Caco-2 (cell line): ENCODE data around the gene GPER1. TPM values are rescaled to one million over a fixed set of nuclear protein-coding genes. Genes with fewer than 3 reads are reported as not detected.

Experiments used
- BruUV-seq: library from RNA; stranded (reverse); fragments of 400-500 nt; replicated peaks from 2 replicates; lab custom pipeline; 2021; lab: Mats Ljungman, UMichigan
- CTCF ChIA-PET: fragments of 300-600 bp; sonication (Branson Sonifier 250); formaldehyde crosslinking; loops from one replicate; lab custom pipeline; 2022; ENCODE audit warnings: antibody characterized with exemption; lab: Charles Lee
- POLR2A ChIA-PET: fragments of 300-600 bp; sonication (Branson Sonifier 250); formaldehyde crosslinking; loops from one replicate; lab custom pipeline; 2022; ENCODE audit warnings: antibody characterized with exemption; lab: Charles Lee
- DNase-seq, 2 experiments: peaks; one replicate each; pipeline versions ENCODE4 v3.0.0 to v3.0.0-alpha.2; 2020 to 2022
- H3K27me3 ChIP-seq: replicated peaks from 2 replicates; pipeline ENCODE4 v1.6.0; 2011; ENCODE audit warnings: low read length; ENCODE audit not compliant: control insufficient read depth, insufficient read depth
- H3K36me3 ChIP-seq: 2 replicates; pipeline ENCODE4 v1.5.1; 2011; ENCODE audit warnings: low read length; ENCODE audit not compliant: control insufficient read depth, insufficient read depth
- H3K4me1 ChIP-seq: fragments of 250-450 bp; sonication (Bioruptor Pico); 2 replicates; pipeline ENCODE4 v1.5.1; 2020; ENCODE audit warnings: mild to moderate bottlenecking
- H3K4me3 ChIP-seq: 2 replicates; pipeline ENCODE4 v1.5.1; 2011; ENCODE audit warnings: low read depth, mild to moderate bottlenecking, control low read depth, low read length
- H3K9me3 ChIP-seq: fragments of 250-450 bp; sonication (Bioruptor Pico); 2 replicates; pipeline ENCODE4 v1.5.1; 2020; ENCODE audit warnings: mild to moderate bottlenecking, moderate library complexity
- H3K27ac Mint-ChIP-seq: one replicate; pipeline ENCODE4 v1.8.0; 2022; ENCODE audit warnings: mixed read lengths; ENCODE audit not compliant: unreplicated experiment
- H3K27me3 Mint-ChIP-seq: one replicate; pipeline ENCODE4 v1.8.0; 2022; ENCODE audit warnings: mixed read lengths; ENCODE audit not compliant: insufficient read depth, unreplicated experiment
- H3K36me3 Mint-ChIP-seq: one replicate; pipeline ENCODE4 v1.8.0; 2022; ENCODE audit warnings: mild to moderate bottlenecking, mixed read lengths; ENCODE audit not compliant: insufficient read depth, unreplicated experiment
- H3K4me1 Mint-ChIP-seq: one replicate; pipeline ENCODE4 v1.8.0; 2022; ENCODE audit warnings: low read depth, mixed read lengths; ENCODE audit not compliant: unreplicated experiment
- H3K4me3 Mint-ChIP-seq: one replicate; pipeline ENCODE4 v1.8.0; 2022; ENCODE audit warnings: mild to moderate bottlenecking, moderate library complexity, mixed read lengths; ENCODE audit not compliant: unreplicated experiment
- H3K9me3 Mint-ChIP-seq: one replicate; pipeline ENCODE4 v1.8.0; 2022; ENCODE audit warnings: mixed read lengths; ENCODE audit not compliant: unreplicated experiment
- intact Hi-C: fragments of 100-400 bp; cut with micrococcal nuclease; formaldehyde crosslinking; loops from one replicate; pipeline ENCODE4 v1.10.0; 2022; ENCODE audit not compliant: unreplicated experiment
- total RNA-seq: library from RNA; stranded (reverse); gene quantifications from 2 replicates; pipeline ENCODE4 v1.2.3, GENCODE V29; 2022
- TF ChIP-seq, protein P1 (sequence below), 2 experiments: fragments of 200-600 bp in 1 of 2; IDR thresholded peaks; 1 replicate in 1 of 2; 2 replicates in 1 of 2; pipeline versions ENCODE4 v1.5.1 to v1.8.0; 2011 to 2022; ENCODE audit warnings: antibody characterized with exemption in 1 of 2, control low read depth in 1 of 2, inconsistent platforms in 1 of 2, low read depth in 1 of 2, low read length in 1 of 2, mild to moderate bottlenecking in 1 of 2, moderate library complexity in 1 of 2; ENCODE audit not compliant: insufficient read depth in 1 of 2, severe bottlenecking in 1 of 2, unreplicated experiment in 1 of 2

GPER1 gene
- total RNA-seq, 1 experiment from 2014 or later = 0.25 TPM

GRCh38 chr7:1046722-1047679, 40.9 kb upstream of the GPER1 start:
- Histone ChIP-seq H3K36me3 (no peaks in the 10 kb centered on the region; the same call in none of the 2 replicates), H3K4me3 (no peak overlapping the region), H3K4me1 (peaks cover 29% of the 10 kb centered on the region), H3K9me3 (no peaks in the 10 kb centered on the region), H3K27me3 (no peaks in the 10 kb centered on the region)
- Mint-ChIP-seq H3K27ac (no peak overlapping the region), H3K27me3 (no peaks in the 10 kb centered on the region), H3K4me3 (no peak overlapping the region), H3K36me3 (peaks cover 8% of the 10 kb centered on the region), H3K4me1 (peaks cover 18% of the 10 kb centered on the region), H3K9me3 (no peaks in the 10 kb centered on the region)
- intact Hi-C loops = no loop called here
- no TSS peak for BruUV-seq
- POLR2A ChIA-PET = no interaction called here
- TF ChIP-seq, protein P1, sequence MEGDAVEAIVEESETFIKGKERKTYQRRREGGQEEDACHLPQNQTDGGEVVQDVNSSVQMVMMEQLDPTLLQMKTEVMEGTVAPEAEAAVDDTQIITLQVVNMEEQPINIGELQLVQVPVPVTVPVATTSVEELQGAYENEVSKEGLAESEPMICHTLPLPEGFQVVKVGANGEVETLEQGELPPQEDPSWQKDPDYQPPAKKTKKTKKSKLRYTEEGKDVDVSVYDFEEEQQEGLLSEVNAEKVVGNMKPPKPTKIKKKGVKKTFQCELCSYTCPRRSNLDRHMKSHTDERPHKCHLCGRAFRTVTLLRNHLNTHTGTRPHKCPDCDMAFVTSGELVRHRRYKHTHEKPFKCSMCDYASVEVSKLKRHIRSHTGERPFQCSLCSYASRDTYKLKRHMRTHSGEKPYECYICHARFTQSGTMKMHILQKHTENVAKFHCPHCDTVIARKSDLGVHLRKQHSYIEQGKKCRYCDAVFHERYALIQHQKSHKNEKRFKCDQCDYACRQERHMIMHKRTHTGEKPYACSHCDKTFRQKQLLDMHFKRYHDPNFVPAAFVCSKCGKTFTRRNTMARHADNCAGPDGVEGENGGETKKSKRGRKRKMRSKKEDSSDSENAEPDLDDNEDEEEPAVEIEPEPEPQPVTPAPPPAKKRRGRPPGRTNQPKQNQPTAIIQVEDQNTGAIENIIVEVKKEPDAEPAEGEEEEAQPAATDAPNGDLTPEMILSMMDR (IDR thresholded peaks at IDR 0.05; ENCODE audit: insufficient read depth in 1 of 2, low read depth in 1 of 2, low read length in 1 of 2, severe bottlenecking in 1 of 2, unreplicated experiment in 1 of 2) = no peak
- CTCF ChIA-PET = no interaction called here
- no peak for DNase-seq

DNA sequence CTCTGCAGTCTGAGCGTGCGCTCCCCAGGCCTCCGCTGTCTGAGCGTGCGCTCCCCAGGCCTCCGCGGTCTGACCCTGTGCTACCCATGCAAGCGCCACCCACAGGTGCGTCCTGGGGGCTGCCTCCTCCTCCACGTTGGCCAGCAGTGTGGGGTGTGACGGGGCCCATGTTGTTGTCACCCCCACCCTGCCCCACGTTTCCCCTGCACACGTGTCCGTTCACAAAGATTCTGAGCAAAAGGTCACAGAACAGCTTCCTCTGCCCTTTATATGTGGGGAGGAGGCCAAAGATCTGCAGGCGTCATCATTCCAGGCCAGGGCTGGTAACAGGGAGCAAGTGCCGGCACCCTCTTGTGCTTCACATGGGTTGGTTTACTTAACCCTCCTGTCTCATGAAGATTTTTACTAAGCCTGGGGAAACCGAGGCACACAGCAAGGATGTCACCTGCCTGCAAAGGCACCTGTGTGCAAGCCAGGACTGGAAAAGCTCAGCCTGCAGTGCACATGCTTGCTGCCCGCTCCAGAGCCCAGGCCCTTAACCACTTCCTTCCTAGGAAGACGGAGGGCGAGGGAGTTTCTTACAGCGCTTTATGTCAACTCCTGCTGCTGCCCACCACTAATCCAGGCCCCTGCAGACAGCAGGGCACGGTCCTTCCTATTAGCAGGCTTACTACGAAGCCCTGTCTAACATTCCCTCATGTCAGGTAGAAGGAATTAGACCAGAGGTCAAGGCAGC, 38.7 kb upstream of the GPER1 start:
- H3K9me3 Mint-ChIP-seq = no peaks in the 10 kb centered on the region
- no peak overlapping the region for H3K27ac Mint-ChIP-seq
- no TSS peak for BruUV-seq
- H3K4me1 Mint-ChIP-seq = peaks cover 18% of the 10 kb centered on the region
- TF ChIP-seq, protein P1 (IDR thresholded peaks at IDR 0.05; ENCODE audit: insufficient read depth in 1 of 2, low read depth in 1 of 2, low read length in 1 of 2, severe bottlenecking in 1 of 2, unreplicated experiment in 1 of 2) = no peak
- no peaks in the 10 kb centered on the region for H3K27me3 Mint-ChIP-seq
- intact Hi-C loops = no loop called here
- no peak overlapping the region for H3K4me3 ChIP-seq
- peaks cover 21% of the 10 kb centered on the region for H3K4me1 ChIP-seq
- CTCF ChIA-PET = no interaction called here
- no peaks in the 10 kb centered on the region for H3K27me3 ChIP-seq
- no peaks in the 10 kb centered on the region for H3K9me3 ChIP-seq
- H3K36me3 ChIP-seq = no peaks in the 10 kb centered on the region; the same call in 1 of the 2 replicates
- POLR2A ChIA-PET = no interaction called here
- no peak for DNase-seq
- no peak overlapping the region for H3K4me3 Mint-ChIP-seq
- peaks cover 6% of the 10 kb centered on the region for H3K36me3 Mint-ChIP-seq

GRCh38 chr7:1049801-1050200, 38.1 kb upstream of the GPER1 start:
- no peak overlapping the region for H3K4me3 Mint-ChIP-seq
- H3K27me3 ChIP-seq = no peaks in the 10 kb centered on the region
- H3K9me3 ChIP-seq = no peaks in the 10 kb centered on the region
- ChIA-PET CTCF (no interaction called here), POLR2A (no interaction called here)
- no peak for DNase-seq
- H3K4me3 ChIP-seq = no peak overlapping the region
- H3K36me3 ChIP-seq = no peaks in the 10 kb centered on the region; the same call in 1 of the 2 replicates
- no peaks in the 10 kb centered on the region for H3K9me3 Mint-ChIP-seq
- H3K36me3 Mint-ChIP-seq = peaks cover 6% of the 10 kb centered on the region
- H3K4me1 Mint-ChIP-seq = peaks cover 18% of the 10 kb centered on the region
- TF ChIP-seq, protein P1 (IDR thresholded peaks at IDR 0.05; ENCODE audit: insufficient read depth in 1 of 2, low read depth in 1 of 2, low read length in 1 of 2, severe bottlenecking in 1 of 2, unreplicated experiment in 1 of 2) = no peak
- H3K27me3 Mint-ChIP-seq = no peaks in the 10 kb centered on the region
- no TSS peak for BruUV-seq
- intact Hi-C loops = no loop called here
- no peak overlapping the region for H3K27ac Mint-ChIP-seq
- H3K4me1 ChIP-seq = peaks cover 19% of the 10 kb centered on the region
